ENCODE results near the gene HMX3.
"Not testable (repeated sequence)": the region's sequence is repeated elsewhere in the genome, so short reads cannot be mapped to it uniquely, and the experiment has no call there.

Gene HMX3

GRCh38 chr10:123149162-123149567 is 13.4 kb downstream of the HMX3 start:
- no peak for DNase-seq

DNA sequence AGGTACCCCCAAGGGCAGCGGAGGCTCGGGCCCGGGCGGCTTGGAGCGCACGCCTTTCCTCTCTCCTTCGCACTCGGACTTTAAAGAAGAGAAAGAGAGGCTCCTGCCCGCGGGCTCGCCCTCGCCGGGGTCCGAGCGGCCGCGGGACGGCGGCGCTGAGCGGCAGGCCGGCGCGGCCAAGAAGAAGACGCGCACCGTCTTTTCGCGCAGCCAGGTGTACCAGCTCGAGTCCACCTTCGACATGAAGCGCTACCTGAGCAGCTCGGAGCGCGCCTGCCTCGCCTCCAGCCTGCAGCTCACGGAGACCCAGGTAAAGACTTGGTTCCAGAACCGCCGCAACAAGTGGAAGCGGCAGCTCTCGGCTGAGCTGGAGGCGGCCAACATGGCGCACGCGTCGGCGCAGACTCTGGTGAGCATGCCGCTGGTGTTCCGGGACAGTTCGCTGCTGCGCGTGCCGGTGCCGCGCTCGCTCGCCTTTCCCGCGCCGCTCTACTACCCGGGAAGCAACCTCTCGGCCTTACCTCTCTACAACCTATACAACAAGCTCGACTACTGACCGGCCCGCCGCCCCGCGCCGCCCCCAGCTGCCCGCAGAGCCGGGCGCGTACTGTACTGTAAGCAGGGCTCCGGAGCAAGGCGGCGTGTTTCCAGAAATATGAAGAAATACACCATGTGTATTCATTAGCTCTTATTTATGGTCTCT is 13.9 kb downstream of the HMX3 start:
- no peak for DNase-seq

- no peak for DNase-seq
These were observed 14.7 kb downstream of the HMX3 start for GRCh38 chr10:123150271-123150985.

DNA sequence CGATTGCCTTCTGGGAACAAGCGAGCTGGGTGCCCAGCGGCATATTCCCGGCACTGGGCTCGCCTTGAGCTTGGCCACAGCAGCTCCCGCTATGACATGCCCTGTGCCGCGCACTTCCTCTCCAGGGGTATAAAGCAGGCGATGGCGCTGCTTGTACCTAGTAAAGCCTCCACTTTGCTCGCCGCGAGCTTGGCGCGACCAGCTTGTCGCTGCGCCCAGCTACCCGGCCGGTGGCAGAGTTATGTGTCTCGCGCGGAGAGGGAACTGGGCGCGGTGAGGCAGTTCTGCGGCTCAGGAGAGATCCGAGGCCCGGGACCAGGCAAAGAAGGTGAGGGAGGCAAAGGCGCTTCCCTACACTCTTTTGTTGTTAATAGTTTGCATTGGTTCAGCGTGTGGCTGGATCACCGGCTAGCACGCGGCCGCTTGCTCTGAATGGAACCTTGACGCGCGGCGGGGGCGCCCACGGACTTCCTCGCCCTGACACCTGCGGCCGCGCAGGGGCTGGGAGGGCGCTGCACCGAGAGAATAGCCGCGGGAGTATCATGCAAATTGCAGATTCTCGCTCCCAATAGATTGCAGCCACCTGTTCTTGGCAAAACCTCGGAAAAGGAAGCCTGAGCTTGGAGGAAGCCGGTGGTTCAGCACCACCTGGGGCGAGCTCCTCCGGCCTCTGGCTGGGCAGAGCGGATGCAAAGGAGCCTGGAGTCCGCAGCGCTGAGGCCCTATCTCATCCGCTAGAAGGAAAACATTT is 15.4 kb downstream of the HMX3 start:
- no peak for DNase-seq

- DNase-seq: no peak
These were observed 16.0 kb downstream of the HMX3 start for GRCh38 chr10:123151737-123152135.

GRCh38 chr10:123153486-123154091 is 17.8 kb downstream of the HMX3 start:
- no peak for DNase-seq

DNA sequence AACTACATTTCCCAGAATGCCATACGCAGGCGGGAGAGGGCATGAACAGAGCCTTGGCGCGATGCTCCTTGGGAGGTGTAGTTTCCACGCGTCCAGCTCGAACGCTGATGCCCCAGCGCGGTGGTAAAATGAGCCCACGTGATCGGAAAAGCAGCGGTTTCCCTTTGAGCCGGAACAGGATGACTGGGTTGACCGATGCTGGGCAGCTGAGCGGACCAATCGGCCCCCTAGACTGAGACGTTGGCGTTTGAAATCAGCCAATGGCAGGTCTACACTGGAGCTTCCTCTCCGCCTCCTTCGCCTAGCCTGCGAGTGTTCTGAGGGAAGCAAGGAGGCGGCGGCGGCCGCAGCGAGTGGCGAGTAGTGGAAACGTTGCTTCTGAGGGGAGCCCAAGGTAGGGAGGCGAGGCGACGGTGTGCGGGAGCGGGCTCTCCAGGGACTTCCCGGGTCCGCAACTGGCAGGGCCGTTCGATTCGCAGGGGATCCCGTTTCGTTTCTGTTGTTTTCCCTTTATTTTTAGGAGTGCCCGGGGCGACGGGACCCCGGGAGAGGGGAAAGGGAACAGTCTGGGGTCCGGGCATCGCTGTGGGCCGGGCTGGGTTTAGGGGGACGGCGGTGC is 18.4 kb downstream of the HMX3 start, which contains the start of gene BUB3:
TSS of gene BUB3 (plus strand) at position 311 of the 619 bp plus-strand sequence. CDS start 516 bp downstream, outside the sequence.
- peak; percentile 96 to 98 for DNase-seq

DNA sequence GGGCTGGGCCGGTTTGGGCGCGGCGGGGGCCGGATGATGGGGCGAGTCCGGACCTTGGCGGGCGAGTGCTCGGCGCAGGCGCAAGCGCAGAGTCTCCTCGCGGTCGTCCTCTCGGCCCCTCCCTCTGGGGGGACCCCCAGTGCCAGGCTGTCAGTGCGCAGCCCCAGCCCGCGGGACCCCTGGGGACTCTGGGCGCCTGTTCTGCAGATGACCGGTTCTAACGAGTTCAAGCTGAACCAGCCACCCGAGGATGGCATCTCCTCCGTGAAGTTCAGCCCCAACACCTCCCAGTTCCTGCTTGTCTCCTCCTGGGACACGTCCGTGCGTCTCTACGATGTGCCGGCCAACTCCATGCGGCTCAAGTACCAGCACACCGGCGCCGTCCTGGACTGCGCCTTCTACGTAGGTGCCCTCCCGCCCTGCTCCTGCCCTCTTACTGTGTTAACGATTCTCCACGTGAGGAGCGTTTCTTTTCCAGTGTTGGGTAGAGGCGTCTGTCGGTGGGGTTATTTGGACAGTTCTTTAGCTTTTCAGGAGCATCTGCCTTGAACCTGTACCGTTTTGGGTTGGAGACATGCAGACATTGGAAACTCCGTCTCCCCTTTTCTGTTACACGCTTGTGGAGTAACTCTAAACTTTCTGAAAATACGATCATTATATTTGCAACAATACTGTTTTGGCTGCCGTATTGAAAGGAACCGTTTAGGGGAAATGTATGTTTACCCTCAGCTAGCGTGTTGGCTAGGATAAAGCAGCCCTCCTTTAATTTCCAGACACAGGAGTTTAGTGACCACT is 19.1 kb downstream of the HMX3 start:
- peak; percentile 42 to 50 for DNase-seq

GRCh38 chr10:123156078-123156477 is 20.3 kb downstream of the HMX3 start:
- DNase-seq: no peak

DNA sequence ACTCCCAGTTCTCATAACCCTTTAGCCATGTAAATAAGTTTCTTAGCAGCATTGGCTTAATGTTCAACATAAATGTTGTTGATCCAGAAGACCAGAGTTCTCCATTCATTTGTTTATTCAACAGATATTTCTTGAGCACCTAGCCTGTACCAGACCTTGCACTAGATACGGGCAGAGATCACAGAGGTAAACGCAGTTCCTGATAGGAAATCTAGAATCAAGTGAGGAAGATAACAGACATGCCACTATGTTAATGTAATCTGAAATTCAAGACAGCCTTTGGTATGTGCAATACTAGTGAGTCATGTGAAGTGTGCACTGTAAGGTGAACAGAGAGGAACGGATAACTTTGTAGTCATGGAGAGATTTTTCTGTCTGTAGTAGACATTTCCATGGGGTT is 21.4 kb downstream of the HMX3 start:
- no peak for DNase-seq

DNA sequence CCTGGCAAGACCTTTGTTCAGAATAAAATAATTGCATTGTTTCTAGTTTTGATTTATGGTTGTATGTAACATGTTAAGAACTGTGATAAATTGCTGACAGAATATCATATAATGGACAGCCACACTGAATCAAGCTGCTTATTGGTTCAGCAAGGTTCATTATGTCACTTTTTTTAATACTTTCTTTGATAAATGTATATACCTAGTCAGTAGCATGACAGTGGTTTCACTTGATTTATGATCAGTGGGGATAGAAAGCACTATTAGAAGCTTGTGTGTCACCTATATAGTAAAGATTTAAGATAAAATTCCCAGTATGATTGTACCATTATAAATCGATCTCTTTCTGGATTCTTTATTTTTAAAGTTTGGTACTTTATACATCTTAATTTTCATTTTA is 22.9 kb downstream of the HMX3 start:
- no peak for DNase-seq

DNA sequence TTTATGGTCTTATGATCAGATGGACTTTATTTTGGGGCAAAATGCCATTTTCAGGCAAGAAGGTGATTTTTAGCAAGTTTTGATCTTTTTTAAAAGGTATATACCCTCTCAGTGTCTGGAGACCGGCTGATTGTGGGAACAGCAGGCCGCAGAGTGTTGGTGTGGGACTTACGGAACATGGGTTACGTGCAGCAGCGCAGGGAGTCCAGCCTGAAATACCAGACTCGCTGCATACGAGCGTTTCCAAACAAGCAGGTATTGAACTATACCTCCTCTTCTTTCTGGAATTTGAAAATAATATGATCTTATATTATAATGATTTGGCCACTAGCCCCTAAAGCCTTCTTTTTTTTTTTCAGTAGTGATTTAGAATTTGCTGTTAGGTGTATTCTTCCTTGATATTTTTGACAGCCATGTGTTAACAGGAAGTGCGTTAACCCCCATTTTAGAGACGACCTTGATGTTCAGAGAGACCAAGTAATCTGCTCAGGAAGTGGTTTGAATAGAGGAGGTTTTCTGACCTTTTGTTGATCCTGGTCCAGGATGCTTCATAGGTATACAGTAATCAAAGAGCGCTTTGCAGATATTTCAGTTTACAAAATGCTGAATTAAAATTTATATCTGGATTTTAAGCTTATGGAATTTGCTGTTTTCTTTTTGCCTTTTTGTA is 24.7 kb downstream of the HMX3 start:
- DNase-seq: no peak

DNA sequence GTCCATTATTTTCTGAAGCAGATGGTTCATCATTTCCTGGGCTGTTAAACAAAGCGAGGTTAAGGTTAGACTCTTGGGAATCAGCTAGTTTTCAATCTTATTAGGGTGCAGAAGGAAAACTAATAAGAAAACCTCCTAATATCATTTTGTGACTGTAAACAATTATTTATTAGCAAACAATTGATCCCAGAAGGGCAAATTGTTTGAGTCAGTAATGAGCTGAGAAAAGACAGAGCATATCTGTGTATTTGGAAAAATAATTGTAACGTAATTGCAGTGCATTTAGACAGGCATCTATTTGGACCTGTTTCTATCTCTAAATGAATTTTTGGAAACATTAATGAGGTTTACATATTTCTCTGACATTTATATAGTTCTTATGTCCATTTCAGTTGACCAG is 28.5 kb downstream of the HMX3 start:
- DNase-seq: no peak

DNA sequence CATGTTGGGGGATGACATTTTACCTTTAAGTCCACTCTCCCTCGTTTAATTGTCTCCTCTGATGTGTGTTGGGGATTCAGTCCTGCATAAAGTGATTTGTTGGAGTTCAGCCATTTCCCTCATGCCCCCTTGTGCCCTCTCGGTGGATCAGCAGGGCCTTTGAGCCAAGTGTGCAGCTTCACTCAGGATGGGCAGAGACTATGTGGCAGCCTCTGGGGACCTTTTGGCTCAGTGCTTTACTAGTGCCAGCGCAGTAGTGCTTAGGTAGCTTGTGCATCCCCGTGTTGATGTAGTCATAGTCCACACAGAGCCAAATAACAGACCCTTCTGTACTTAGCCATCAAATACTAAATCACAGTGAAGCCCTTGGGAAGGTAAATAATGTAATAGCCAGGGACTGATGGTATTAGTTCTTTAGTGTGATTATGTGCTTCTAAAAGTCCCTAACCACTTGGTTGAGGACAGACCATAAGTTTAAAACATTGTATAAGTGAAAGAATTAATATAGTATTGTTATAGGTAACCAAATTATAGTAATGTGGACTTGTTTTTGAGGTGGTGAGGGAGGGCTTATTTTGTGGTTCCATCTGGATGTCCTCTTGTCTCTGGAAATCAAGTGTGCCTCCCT is 29.8 kb downstream of the HMX3 start:
- DNase-seq: no peak

- DNase-seq: no peak
These were observed 30.8 kb downstream of the HMX3 start for GRCh38 chr10:123166618-123167017.

DNA sequence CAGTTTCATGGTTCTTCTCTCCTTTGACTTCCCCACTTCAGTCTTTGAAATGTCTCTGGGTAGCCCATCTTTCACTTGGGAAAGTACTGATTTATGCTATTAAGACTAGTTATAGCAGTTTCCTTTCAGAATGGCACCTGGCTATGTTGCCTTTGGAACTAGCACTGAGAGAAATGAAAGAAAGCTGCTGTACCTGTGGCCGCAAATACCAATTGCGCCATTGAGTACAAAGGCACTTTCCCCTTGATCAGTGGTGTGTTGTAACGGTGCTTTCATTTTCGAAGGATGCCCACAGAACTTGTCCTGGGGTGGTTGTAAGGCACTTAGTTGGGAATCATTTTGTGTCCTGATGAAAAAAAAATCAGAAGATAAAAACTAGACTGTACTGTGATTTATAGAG is 35.2 kb downstream of the HMX3 start:
- no peak for DNase-seq

- DNase-seq: not testable (repeated sequence)
These were observed 35.8 kb downstream of the HMX3 start for GRCh38 chr10:123171616-123172015.

GRCh38 chr10:123175389-123176387 is 39.9 kb downstream of the HMX3 start:
- no peak for DNase-seq

- DNase-seq: not testable (repeated sequence)
These were observed 42.6 kb downstream of the HMX3 start for GRCh38 chr10:123178390-123178789.
